Stomach (tissue), 9 donors: ENCODE data around the gene ERMARD. TPM values are rescaled to one million over a fixed set of nuclear protein-coding genes. Genes with fewer than 3 reads are reported as not detected.

Source experiments
- DNase-seq, 2 donors: peaks; one replicate each; pipeline versions ENCODE4 v3.0.0 to v3.0.0-alpha.2; 2013 to 2019
- H3K27ac ChIP-seq, 5 donors: fragments of 200-600 bp in 4 of 5; sonication (generic) in 4 of 5; one replicate each; pipeline ENCODE4 v1.5.1; 2013 to 2019; ENCODE audit warnings: mild to moderate bottlenecking in 1 of 5, moderate library complexity in 1 of 5
- H3K27me3 ChIP-seq, 3 donors: fragments of 200-600 bp; sonication (generic); one replicate each; pipeline ENCODE4 v1.5.1; 2017 to 2019; ENCODE audit warnings: mixed run types in 1 of 3
- H3K36me3 ChIP-seq, 4 donors: fragments of 200-600 bp; sonication (generic); 1 replicate in 3 of 4; 2 replicates in 1 of 4; pipeline ENCODE4 v1.5.1; 2016 to 2019
- H3K4me1 ChIP-seq, 4 donors: fragments of 200-600 bp; sonication (generic); one replicate each; pipeline ENCODE4 v1.5.1; 2016 to 2019
- H3K4me3 ChIP-seq, 4 donors: fragments of 200-600 bp; sonication (generic) in 3 of 4; one replicate each; pipeline ENCODE4 v1.5.1; 2016 to 2019; ENCODE audit warnings: mild to moderate bottlenecking in 1 of 4
- H3K9me3 ChIP-seq, 4 donors: fragments of 200-600 bp; sonication (generic); one replicate each; pipeline ENCODE4 v1.5.1; 2016 to 2019
- EP300 ChIP-seq: sonication (generic); formaldehyde crosslinking; IDR thresholded peaks from one replicate; pipeline ENCODE4 v1.6.1; 2017; ENCODE audit warnings: antibody characterized with exemption
- POLR2A ChIP-seq, 4 donors: fragments of 450-650 bp; IDR thresholded peaks; one replicate each; pipeline ENCODE4 v1.6.1; 2016; ENCODE audit warnings: antibody characterized with exemption in 4 of 4, control low read depth in 2 of 4, mild to moderate bottlenecking in 1 of 4, moderate library complexity in 1 of 4
- POLR2AphosphoS5 ChIP-seq, 3 donors: sonication (generic); formaldehyde crosslinking; IDR thresholded peaks; one replicate each; pipeline ENCODE4 v1.6.1; 2016; ENCODE audit warnings: antibody characterized with exemption in 3 of 3
- WGBS, 5 donors: extraction: QIAGEN DNeasy Blood & Tissue Kit in 3 of 5; methylation state at CpG; one replicate each; pipeline versions ENCODE4 v1.1.5 to v1.1.7; 2013 to 2018; 5-methylcytosine and 5-hydroxymethylcytosine counted together
- intact Hi-C: fragments of 100-400 bp; cut with DNase I; formaldehyde crosslinking; loops from one replicate; pipeline ENCODE4 v1.15.1; 2023; ENCODE audit warnings: low total_unique reads
- polyA plus RNA-seq, 3 donors: library from polyadenylated mRNA; stranded (reverse); fragments of 200-250 nt; gene quantifications; one replicate each; pipeline ENCODE4 v1.2.3, GENCODE V29; 2013
- total RNA-seq, 5 donors: library from RNA; depleted of rRNA; stranded (reverse); fragments of >200 nt; gene quantifications; one replicate each; pipeline versions ENCODE4 v1.1.0 to v1.2.3, GENCODE V29; 2014 to 2016
- TF ChIP-seq, protein P1 (sequence below), 7 experiments: fragments of 450-650 bp in 4 of 7; fragments of 200-600 bp in 3 of 7; sonication (generic) in 3 of 7; IDR thresholded peaks; one replicate each; pipeline ENCODE4 v1.5.1; 2016 to 2019; ENCODE audit warnings: antibody characterized with exemption in 7 of 7, control low read depth in 2 of 7, mild to moderate bottlenecking in 1 of 7
- donor health status: healthy with polysubstance abuse.
- donor health status: Bipolar disorder and iron deficiency.
- donor health status: healthy.

Gene ERMARD
- total and polyA plus RNA-seq, 8 donors = 4.1 to 84.5 (median 20.8) TPM

DNA sequence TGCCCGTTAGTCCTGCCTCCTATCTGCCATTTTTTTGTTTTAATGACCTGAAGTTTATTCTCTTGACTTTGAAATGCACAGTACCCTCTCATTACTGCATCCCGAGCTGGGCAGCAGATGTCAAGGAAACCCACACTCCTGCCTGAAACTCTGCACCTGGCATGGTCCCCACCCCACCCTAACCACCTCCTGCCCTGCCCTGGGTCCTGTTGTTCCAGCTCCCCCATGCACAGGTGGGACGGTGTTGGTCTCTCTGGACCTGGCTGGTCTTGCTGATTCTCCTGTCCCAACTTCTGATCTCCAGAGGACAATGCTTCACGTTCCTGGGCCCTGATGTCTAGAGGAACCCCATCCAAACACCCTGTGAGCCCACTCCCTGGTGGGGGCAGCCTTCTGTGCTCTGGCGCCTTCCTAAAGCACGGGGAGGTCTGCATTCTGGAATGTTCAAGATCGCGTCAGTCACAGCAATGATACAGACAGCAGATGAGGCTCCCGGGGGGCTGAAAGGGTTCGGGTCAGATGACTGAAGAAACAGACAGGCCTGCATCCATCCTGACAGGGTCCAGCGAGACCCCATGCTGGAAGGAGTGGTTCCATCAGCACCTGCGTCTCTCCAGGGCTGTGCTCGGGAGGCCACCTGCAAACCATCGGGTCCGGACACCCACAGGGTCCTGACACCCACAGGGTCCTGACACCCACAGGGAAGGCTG, 73.6 kb downstream of the ERMARD start:
- H3K27ac ChIP-seq = no peak overlapping the region
- H3K4me1 ChIP-seq = no peaks in the 10 kb centered on the region
- TF ChIP-seq POLR2AphosphoS5 (IDR thresholded peaks at IDR 0.05) (no peak), EP300 (no peak), POLR2A (IDR thresholded peaks at IDR 0.05) (no peak)
- TF ChIP-seq, protein P1, sequence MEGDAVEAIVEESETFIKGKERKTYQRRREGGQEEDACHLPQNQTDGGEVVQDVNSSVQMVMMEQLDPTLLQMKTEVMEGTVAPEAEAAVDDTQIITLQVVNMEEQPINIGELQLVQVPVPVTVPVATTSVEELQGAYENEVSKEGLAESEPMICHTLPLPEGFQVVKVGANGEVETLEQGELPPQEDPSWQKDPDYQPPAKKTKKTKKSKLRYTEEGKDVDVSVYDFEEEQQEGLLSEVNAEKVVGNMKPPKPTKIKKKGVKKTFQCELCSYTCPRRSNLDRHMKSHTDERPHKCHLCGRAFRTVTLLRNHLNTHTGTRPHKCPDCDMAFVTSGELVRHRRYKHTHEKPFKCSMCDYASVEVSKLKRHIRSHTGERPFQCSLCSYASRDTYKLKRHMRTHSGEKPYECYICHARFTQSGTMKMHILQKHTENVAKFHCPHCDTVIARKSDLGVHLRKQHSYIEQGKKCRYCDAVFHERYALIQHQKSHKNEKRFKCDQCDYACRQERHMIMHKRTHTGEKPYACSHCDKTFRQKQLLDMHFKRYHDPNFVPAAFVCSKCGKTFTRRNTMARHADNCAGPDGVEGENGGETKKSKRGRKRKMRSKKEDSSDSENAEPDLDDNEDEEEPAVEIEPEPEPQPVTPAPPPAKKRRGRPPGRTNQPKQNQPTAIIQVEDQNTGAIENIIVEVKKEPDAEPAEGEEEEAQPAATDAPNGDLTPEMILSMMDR (IDR thresholded peaks at IDR 0.05) = no peak
- H3K9me3 ChIP-seq = peaks cover 0 to 6% (median 0%) of the 10 kb centered on the region in 4 donors
- DNase-seq = no peak
- 83 to 91% (median 88%) methylated on average over 8 to 15 of the region's 15 CpGs for WGBS, 5 donors
- peaks cover 0 to 33% (median 10%) of the 10 kb centered on the region in 3 donors for H3K27me3 ChIP-seq
- intact Hi-C loops = loop anchor here (10.0 kb wide), 1 partner anchor 700 kb away; no protein-coding TSS in a partner anchor
- H3K4me3 ChIP-seq = no peak overlapping the region
- H3K36me3 ChIP-seq = no peaks in the 10 kb centered on the region

DNA sequence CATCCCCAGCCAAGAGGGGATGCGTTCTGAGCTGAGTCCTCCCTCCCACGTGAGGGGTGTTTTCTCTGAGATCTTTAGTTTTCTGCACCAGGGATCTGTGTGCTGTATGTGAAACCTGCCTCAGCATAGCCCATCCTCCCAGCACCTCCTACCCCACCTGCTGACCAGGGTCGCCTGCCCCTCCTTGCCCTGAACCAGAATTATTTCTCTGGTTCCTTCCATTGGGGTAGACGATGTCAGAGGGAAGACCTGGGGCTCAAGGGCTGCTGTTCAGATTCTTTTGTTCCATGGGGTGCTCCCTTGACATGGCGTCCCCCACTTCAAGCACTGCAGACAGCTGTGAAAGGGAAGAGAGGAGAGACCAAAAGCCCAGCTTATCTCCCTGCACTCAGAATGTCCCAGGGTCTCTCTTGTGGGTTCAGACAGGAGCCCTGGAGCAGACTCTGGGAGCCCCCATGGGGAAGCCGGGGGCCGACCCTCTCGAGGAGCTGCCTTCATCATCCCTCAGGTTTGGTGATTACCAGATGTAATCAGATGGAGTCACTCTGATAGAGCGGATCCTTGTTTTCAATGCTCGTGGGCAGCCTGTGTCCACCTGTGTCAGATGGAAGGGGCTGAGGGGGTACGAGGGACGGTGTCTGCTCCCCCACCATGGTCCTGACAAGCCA, 74.3 kb downstream of the ERMARD start:
- intact Hi-C loops = loop anchor here (10.0 kb wide), 1 partner anchor 699 kb away; no protein-coding TSS in a partner anchor
- H3K4me3 ChIP-seq = no peak overlapping the region
- 87 to 93% (median 90%) methylated on average over 10 to 12 of the region's 12 CpGs for WGBS, 5 donors
- no peak overlapping the region for H3K27ac ChIP-seq
- H3K9me3 ChIP-seq = peaks cover 0 to 6% (median 0%) of the 10 kb centered on the region in 4 donors
- H3K27me3 ChIP-seq = peaks cover 0 to 33% (median 10%) of the 10 kb centered on the region in 3 donors
- no peaks in the 10 kb centered on the region for H3K4me1 ChIP-seq
- no peaks in the 10 kb centered on the region for H3K36me3 ChIP-seq
- TF ChIP-seq EP300 = no peak
- no peak for TF ChIP-seq POLR2AphosphoS5 (IDR thresholded peaks at IDR 0.05)
- TF ChIP-seq POLR2A (IDR thresholded peaks at IDR 0.05) = no peak
- TF ChIP-seq, protein P1 (IDR thresholded peaks at IDR 0.05) = no peak
- DNase-seq = no peak

DNA sequence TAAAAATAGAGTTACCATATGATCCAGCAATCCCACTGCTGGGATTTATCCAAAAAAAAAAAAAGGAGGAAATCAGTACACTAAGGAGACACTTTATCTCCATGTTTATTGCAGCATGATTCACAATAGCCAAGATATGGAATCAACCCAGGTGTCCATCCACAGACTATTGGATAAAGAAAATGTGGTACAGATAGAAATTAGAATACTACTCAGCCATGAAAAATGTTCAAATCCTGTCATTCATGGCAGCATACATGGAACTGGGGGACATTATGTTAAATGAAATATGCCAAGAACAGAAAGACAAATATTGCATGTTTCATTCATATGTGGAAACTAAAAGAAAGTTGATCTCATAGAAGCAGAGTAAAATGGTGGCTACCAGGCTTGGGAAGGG, 75.3 kb downstream of the ERMARD start:
- no peak overlapping the region for H3K27ac ChIP-seq
- intact Hi-C loops = loop anchor here (10.0 kb wide), 1 partner anchor 698 kb away; no protein-coding TSS in a partner anchor
- H3K4me3 ChIP-seq = no peak overlapping the region
- TF ChIP-seq POLR2A (IDR thresholded peaks at IDR 0.05) (no peak), EP300 (no peak), POLR2AphosphoS5 (IDR thresholded peaks at IDR 0.05) (no peak)
- TF ChIP-seq, protein P1 (IDR thresholded peaks at IDR 0.05) = no peak
- H3K36me3 ChIP-seq = no peaks in the 10 kb centered on the region
- H3K27me3 ChIP-seq = peaks cover 0 to 44% (median 10%) of the 10 kb centered on the region in 3 donors
- DNase-seq = no peak
- H3K4me1 ChIP-seq = peaks cover 0 to 6% (median 1%) of the 10 kb centered on the region in 4 donors
- peaks cover 0 to 6% (median 0%) of the 10 kb centered on the region in 4 donors for H3K9me3 ChIP-seq

DNA sequence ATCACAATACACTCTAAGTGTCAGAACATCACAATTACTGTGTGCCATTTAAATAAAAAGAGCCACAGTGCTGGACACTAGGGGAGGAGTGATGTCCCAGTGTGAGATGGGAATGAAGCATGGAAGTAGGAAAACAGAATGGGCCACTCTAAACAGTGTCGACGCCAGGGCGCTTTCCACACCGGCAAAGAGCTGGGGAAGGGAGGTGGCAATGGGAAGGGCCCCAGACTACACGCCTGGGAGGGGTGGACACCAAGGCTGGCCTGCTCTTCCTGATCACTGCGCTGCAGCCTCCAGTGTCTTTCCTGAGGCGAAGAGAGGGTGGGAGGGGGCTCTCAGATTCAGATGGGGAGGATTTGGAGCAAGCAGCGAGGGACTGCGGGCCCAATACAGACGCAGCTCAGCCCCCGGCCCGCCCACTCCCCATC, 75.9 kb downstream of the ERMARD start:
- intact Hi-C loops = loop anchor here (10.0 kb wide), 1 partner anchor 697 kb away; no protein-coding TSS in a partner anchor
- TF ChIP-seq, protein P1 (IDR thresholded peaks at IDR 0.05) = no peak
- TF ChIP-seq POLR2AphosphoS5 (IDR thresholded peaks at IDR 0.05) (no peak), EP300 (no peak), POLR2A (IDR thresholded peaks at IDR 0.05) (no peak)
- Histone ChIP-seq H3K27me3 (peaks cover 0 to 44% (median 10%) of the 10 kb centered on the region in 3 donors), H3K36me3 (no peaks in the 10 kb centered on the region), H3K4me1 (peaks cover under 1 to 12% (median 5%) of the 10 kb centered on the region in 4 donors), H3K9me3 (peaks cover 0 to 6% (median 0%) of the 10 kb centered on the region in 4 donors), H3K4me3 (no peak overlapping the region), H3K27ac (no peak overlapping the region)
- WGBS, 5 donors = 65 to 79% (median 71%) methylated on average over 11 to 12 of the region's 12 CpGs
- DNase-seq = no peak
